Stomach (tissue), 9 donors: ENCODE data around the gene TDO2. TPM values are rescaled to one million over a fixed set of nuclear protein-coding genes. Genes with fewer than 3 reads are reported as not detected.

Source experiments
- DNase-seq, 2 donors: peaks; one replicate each; pipeline versions ENCODE4 v3.0.0 to v3.0.0-alpha.2; 2013 to 2019
- H3K27ac ChIP-seq, 5 donors: fragments of 200-600 bp in 4 of 5; sonication (generic) in 4 of 5; one replicate each; pipeline ENCODE4 v1.5.1; 2013 to 2019; ENCODE audit warnings: mild to moderate bottlenecking in 1 of 5, moderate library complexity in 1 of 5
- H3K27me3 ChIP-seq, 3 donors: fragments of 200-600 bp; sonication (generic); one replicate each; pipeline ENCODE4 v1.5.1; 2017 to 2019; ENCODE audit warnings: mixed run types in 1 of 3
- H3K36me3 ChIP-seq, 4 donors: fragments of 200-600 bp; sonication (generic); 1 replicate in 3 of 4; 2 replicates in 1 of 4; pipeline ENCODE4 v1.5.1; 2016 to 2019
- H3K4me1 ChIP-seq, 4 donors: fragments of 200-600 bp; sonication (generic); one replicate each; pipeline ENCODE4 v1.5.1; 2016 to 2019
- H3K4me3 ChIP-seq, 4 donors: fragments of 200-600 bp; sonication (generic) in 3 of 4; one replicate each; pipeline ENCODE4 v1.5.1; 2016 to 2019; ENCODE audit warnings: mild to moderate bottlenecking in 1 of 4
- H3K9me3 ChIP-seq, 4 donors: fragments of 200-600 bp; sonication (generic); one replicate each; pipeline ENCODE4 v1.5.1; 2016 to 2019
- EP300 ChIP-seq: sonication (generic); formaldehyde crosslinking; IDR thresholded peaks from one replicate; pipeline ENCODE4 v1.6.1; 2017; ENCODE audit warnings: antibody characterized with exemption
- POLR2AphosphoS5 ChIP-seq, 3 donors: sonication (generic); formaldehyde crosslinking; IDR thresholded peaks; one replicate each; pipeline ENCODE4 v1.6.1; 2016; ENCODE audit warnings: antibody characterized with exemption in 3 of 3
- WGBS, 5 donors: extraction: QIAGEN DNeasy Blood & Tissue Kit in 3 of 5; methylation state at CpG; one replicate each; pipeline versions ENCODE4 v1.1.5 to v1.1.7; 2013 to 2018; 5-methylcytosine and 5-hydroxymethylcytosine counted together
- intact Hi-C: fragments of 100-400 bp; cut with DNase I; formaldehyde crosslinking; loops from one replicate; pipeline ENCODE4 v1.15.1; 2023; ENCODE audit warnings: low total_unique reads
- polyA plus RNA-seq, 3 donors: library from polyadenylated mRNA; stranded (reverse); fragments of 200-250 nt; gene quantifications; one replicate each; pipeline ENCODE4 v1.2.3, GENCODE V29; 2013
- total RNA-seq, 5 donors: library from RNA; depleted of rRNA; stranded (reverse); fragments of >200 nt; gene quantifications; one replicate each; pipeline versions ENCODE4 v1.1.0 to v1.2.3, GENCODE V29; 2014 to 2016
- donor health status: healthy with polysubstance abuse.
- donor health status: Bipolar disorder and iron deficiency.
- donor health status: healthy.

The TDO2 gene
- total and polyA plus RNA-seq, 8 donors: 0.30 to 5.0 (median 0.56) TPM; not detected in 5

- 72 to 80% (median 73%) methylated on average over 3 of the region's 3 CpGs for WGBS, 5 donors
- TF ChIP-seq EP300 (no peak), POLR2AphosphoS5 (IDR thresholded peaks at IDR 0.05) (no peak)
- intact Hi-C loops: no loop called here
- Histone ChIP-seq H3K4me1 (no peaks in the 10 kb centered on the region), H3K27ac (no peak overlapping the region), H3K9me3 (no peaks in the 10 kb centered on the region), H3K27me3 (no peaks in the 10 kb centered on the region), H3K36me3 (no peaks in the 10 kb centered on the region), H3K4me3 (no peak overlapping the region)
- no peak for DNase-seq
Measured at GRCh38 chr4:155966731-155967395, 63.4 kb downstream of the TDO2 start.

Other genes starting within 250 kb of the TDO2 start
- 10 to 100 TPM in 4 of 5 donors, 1 to 10 TPM in 1; 4.1 to 49.1 (median 28.6) TPM for gene GUCY1A1, start 236.8 kb upstream of the TDO2 start, total RNA-seq
- gene GUCY1A1, start 236.8 kb upstream of the TDO2 start, polyA plus RNA-seq: 10 to 100 TPM in 1 of 3 donors, 1 to 10 TPM in 2; 4.1 to 10.5 (median 4.6) TPM
- gene GUCY1B1, start 144.7 kb upstream of the TDO2 start, total RNA-seq: 10 to 100 TPM in 4 of 5 donors, not detected in 1; 14.8 to 59.8 (median 32.7) TPM
- gene GUCY1B1, start 144.7 kb upstream of the TDO2 start, polyA plus RNA-seq: 10 to 100 TPM in 1 of 3 donors, 1 to 10 TPM in 2; 5.3 to 10.5 (median 7.8) TPM
- gene ASIC5, start 37.4 kb upstream of the TDO2 start, total RNA-seq: not detected
- not detected for gene ASIC5, start 37.4 kb upstream of the TDO2 start, polyA plus RNA-seq
- 10 to 100 TPM in 3 of 5 donors, 1 to 10 TPM in 2; 1.2 to 41.7 (median 11.6) TPM for gene CTSO, start 50.2 kb downstream of the TDO2 start, total RNA-seq
- 1 to 10 TPM; 3.9 to 6.3 (median 5.0) TPM for gene CTSO, start 50.2 kb downstream of the TDO2 start, polyA plus RNA-seq